BE2C (cell line): Measurements from ENCODE around the gene ACBD4.

Source experiments
- DNase-seq: peaks from one replicate; pipeline ENCODE4 v3.0.0-alpha.2; 2020
- H3K27me3 ChIP-seq: fragments of 250-450 bp; sonication (Bioruptor Pico); 2 replicates; pipeline ENCODE4 v1.5.1; 2020; ENCODE audit warnings: mild to moderate bottlenecking
- H3K36me3 ChIP-seq: fragments of 250-450 bp; sonication (Bioruptor Pico); 2 replicates; pipeline ENCODE4 v1.5.1; 2020; ENCODE audit warnings: mild to moderate bottlenecking
- H3K4me1 ChIP-seq: fragments of 250-450 bp; sonication (Bioruptor Pico); 2 replicates; pipeline ENCODE4 v1.5.1; 2020
- H3K4me3 ChIP-seq: 2 replicates; pipeline ENCODE4 v1.5.1; 2011; ENCODE audit warnings: low read depth, low read length
- H3K9me3 ChIP-seq: fragments of 250-450 bp; sonication (Bioruptor Pico); 2 replicates; pipeline ENCODE4 v1.5.1; 2020
- TF ChIP-seq, protein P1 (sequence below): IDR thresholded peaks from 2 replicates; pipeline ENCODE4 v1.5.1; 2012; ENCODE audit warnings: mild to moderate bottlenecking, low read depth, low read length

The ACBD4 gene

DNA sequence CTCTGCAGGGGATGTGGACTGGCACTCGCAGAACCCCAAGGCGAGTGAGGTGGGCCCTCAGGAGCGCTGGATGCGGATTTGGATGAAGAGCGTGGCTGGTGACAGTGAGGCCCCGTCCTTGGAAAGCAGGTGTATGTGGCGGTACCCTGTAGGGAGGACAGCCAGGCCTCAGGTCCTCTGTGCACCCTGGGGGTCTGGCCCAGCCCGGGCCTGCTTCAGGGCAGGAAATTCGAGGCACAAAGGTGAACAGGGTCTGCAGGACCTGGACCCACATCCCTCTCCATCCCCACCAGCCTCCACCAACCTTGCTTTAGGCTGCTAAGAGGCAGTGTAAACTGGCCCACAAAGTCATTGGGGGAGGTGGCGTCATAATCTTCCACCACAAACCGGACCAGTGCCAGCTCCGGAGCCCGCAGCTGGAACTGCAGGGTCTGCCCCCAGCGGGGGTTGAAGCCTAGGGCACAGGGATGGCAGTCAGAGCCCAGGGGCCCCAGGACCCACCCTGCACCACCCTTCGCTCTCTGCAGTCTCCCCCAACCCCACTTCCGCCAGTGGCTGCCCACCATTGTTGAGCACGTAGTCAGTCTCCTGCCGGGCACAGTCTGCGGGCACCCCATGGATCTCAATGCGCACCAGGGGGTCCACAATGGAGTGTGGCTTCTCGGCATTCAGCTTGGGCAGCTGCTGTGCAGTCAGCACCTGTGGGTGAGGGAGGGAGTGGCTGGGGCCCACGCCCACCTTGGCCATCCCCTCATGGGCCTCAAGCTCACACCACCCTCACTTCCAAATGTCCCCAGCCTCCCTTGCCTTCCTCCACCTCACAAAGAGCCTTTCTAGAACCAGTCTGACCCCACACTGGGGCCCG, 22.7 kb upstream of the ACBD4 start:
- peaks cover 13% of the 10 kb centered on the region for H3K36me3 ChIP-seq
- TF ChIP-seq, protein P1, sequence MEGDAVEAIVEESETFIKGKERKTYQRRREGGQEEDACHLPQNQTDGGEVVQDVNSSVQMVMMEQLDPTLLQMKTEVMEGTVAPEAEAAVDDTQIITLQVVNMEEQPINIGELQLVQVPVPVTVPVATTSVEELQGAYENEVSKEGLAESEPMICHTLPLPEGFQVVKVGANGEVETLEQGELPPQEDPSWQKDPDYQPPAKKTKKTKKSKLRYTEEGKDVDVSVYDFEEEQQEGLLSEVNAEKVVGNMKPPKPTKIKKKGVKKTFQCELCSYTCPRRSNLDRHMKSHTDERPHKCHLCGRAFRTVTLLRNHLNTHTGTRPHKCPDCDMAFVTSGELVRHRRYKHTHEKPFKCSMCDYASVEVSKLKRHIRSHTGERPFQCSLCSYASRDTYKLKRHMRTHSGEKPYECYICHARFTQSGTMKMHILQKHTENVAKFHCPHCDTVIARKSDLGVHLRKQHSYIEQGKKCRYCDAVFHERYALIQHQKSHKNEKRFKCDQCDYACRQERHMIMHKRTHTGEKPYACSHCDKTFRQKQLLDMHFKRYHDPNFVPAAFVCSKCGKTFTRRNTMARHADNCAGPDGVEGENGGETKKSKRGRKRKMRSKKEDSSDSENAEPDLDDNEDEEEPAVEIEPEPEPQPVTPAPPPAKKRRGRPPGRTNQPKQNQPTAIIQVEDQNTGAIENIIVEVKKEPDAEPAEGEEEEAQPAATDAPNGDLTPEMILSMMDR = no peak
- H3K9me3 ChIP-seq = no peaks in the 10 kb centered on the region
- H3K4me3 ChIP-seq = no peak overlapping the region
- no peaks in the 10 kb centered on the region for H3K27me3 ChIP-seq
- H3K4me1 ChIP-seq = no peaks in the 10 kb centered on the region; the same call in 1 of the 2 replicates
- no peak for DNase-seq

- Histone ChIP-seq H3K4me1 (no peaks in the 10 kb centered on the region; the same call in 1 of the 2 replicates), H3K36me3 (peaks cover 12% of the 10 kb centered on the region), H3K27me3 (no peaks in the 10 kb centered on the region), H3K4me3 (no peak overlapping the region), H3K9me3 (no peaks in the 10 kb centered on the region)
- no peak for DNase-seq
- TF ChIP-seq, protein P1 = no peak
Measured at GRCh38 chr17:45113424-45113754, 22.1 kb upstream of the ACBD4 start.

DNA sequence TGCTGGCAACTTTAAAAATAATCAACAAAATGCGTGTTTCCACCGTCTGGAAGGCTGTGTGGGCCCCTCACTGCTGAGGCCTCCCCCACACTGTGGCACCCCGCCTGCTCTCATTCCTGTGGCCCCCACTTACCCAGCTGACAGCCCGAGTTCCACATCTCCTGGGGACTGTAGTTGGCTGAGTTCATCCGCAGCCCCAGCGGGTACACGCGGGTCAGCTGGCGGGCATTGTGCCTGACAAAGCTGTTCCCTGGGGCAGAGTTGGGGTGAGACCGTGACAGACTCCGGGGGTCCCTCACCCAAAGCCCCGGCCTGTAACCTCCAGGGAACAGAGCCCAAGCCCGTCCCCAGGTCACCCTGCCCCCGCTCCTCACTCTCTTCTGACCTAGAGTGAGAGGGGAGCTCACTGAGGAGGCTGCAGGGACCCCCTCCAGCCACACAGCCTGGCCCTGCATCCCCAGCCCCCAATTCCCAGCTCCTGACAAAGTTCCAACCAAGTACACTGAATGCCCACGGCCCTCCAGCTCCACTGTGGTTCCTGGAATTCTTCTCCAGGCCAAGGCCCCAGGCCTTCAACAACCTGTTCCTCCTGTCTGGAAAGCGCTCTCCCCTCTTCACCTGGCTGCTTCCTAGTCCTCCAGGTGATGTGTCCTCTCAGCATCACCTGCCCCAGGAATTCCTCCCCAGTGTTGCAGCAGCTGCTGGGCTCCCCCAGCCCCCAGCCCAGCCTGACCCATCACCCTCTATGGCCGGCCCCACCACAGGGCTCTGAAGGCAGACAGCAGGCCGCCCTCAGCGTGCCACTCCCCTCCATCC, 21.2 kb upstream of the ACBD4 start:
- no peaks in the 10 kb centered on the region for H3K27me3 ChIP-seq
- no peaks in the 10 kb centered on the region for H3K9me3 ChIP-seq

GRCh38 chr17:45115015-45115625, 20.4 kb upstream of the ACBD4 start:
- no peak for DNase-seq
- Histone ChIP-seq H3K36me3 (no peaks in the 10 kb centered on the region), H3K4me1 (no peaks in the 10 kb centered on the region; the same call in 1 of the 2 replicates), H3K4me3 (no peak overlapping the region), H3K9me3 (no peaks in the 10 kb centered on the region), H3K27me3 (no peaks in the 10 kb centered on the region)
- TF ChIP-seq, protein P1 = no peak

More for the DNA sequence above, 21.2 kb upstream of the ACBD4 start:
- Histone ChIP-seq H3K36me3 (peaks cover 3% of the 10 kb centered on the region), H3K4me3 (no peak overlapping the region), H3K4me1 (no peaks in the 10 kb centered on the region; the same call in 1 of the 2 replicates)
- TF ChIP-seq, protein P1 = no peak
- DNase-seq = no peak

GRCh38 chr17:45115871-45116270, 19.6 kb upstream of the ACBD4 start:
- Histone ChIP-seq H3K4me1 (no peaks in the 10 kb centered on the region; the same call in 1 of the 2 replicates), H3K36me3 (no peaks in the 10 kb centered on the region), H3K9me3 (no peaks in the 10 kb centered on the region), H3K4me3 (no peak overlapping the region), H3K27me3 (no peaks in the 10 kb centered on the region)
- DNase-seq = no peak
- TF ChIP-seq, protein P1 = no peak
